Myometrial cell (primary cell): ENCODE results near the gene XDH. TPM values are rescaled to one million over a fixed set of nuclear protein-coding genes. Genes with fewer than 3 reads are reported as not detected.

ENCODE experiments used
- total RNA-seq: library from RNA; depleted of rRNA; stranded (reverse); fragments of >200 nt; gene quantifications from 2 replicates; pipeline ENCODE4 v1.2.3, GENCODE V29; 2015

The XDH gene
- 0.29 and 0.71 TPM in 2 replicates for total RNA-seq

DNA sequence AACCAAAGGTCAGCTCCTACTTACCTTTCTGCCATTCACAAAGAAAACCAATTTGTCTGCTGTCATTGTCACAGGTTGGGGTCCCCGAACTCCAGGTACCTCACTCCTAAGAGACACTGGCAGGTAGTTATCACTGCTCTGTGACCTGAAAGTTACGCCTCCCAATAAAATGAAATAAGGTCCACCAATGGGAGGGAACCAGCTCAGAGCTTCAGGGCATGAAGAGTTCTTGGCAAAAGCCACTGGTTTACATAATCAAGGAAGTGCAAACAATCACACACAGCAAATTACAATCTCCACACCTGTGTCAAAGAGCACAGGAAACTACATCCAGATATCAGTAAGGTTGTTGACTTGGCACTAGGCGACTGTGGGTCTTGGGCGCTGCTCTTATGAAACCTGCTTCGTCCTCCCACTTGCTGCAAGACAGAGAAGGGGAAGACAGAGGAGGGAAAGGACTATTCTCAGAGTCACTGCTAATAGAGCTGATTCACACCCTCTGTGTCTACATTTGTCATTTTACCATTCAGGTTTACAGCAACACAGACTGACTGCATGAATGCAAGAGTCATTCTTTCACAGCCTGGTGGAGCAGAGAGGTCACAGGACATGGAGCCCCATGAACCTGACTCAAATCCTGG lies at the start of gene XDH:
Gene XDH (minus strand): TSS at position 142 of the 641 bp plus-strand sequence. CDS start 76 bp downstream, at position 66.

Other genes starting within 250 kb of the XDH start
- under 0.01 TPM in 2 replicates for gene CAPN14, start 197.2 kb downstream of the XDH start, total RNA-seq
- 19.9 and 23.6 TPM in 2 replicates for gene EHD3, start 180.6 kb downstream of the XDH start, total RNA-seq
- gene SRD5A2, start 166.2 kb upstream of the XDH start, total RNA-seq = not detected in 2 replicates